SK-N-MC (cell line): Measurements from ENCODE around the gene ZNF787.

Experiments
- DNase-seq: peaks from one replicate; pipeline ENCODE4 v3.0.0-alpha.2; 2011; ENCODE audit warnings: low read depth, low spot score
- H3K27ac ChIP-seq: fragments of 200-600 bp; sonication (generic); 2 replicates; pipeline ENCODE4 v1.5.1; 2016; ENCODE audit warnings: mixed run types
- H3K36me3 ChIP-seq: fragments of 200-600 bp; sonication (generic); 2 replicates; pipeline ENCODE4 v1.6.1; 2017; ENCODE audit warnings: antibody characterized with exemption, low read length, mixed read lengths; ENCODE audit not compliant: insufficient read depth
- H3K4me3 ChIP-seq: fragments of 200-600 bp; sonication (generic); 2 replicates; pipeline ENCODE4 v1.5.1; 2016
- H3K9ac ChIP-seq: fragments of 200-600 bp; sonication (generic); 2 replicates; pipeline ENCODE4 v1.8.0; 2017; ENCODE audit warnings: mixed run types, mixed read lengths; ENCODE audit not compliant: insufficient read length
- H3K9me3 ChIP-seq: fragments of 200-600 bp; sonication (generic); 2 replicates; pipeline ENCODE4 v1.6.1; 2017; ENCODE audit warnings: low read depth, mild to moderate bottlenecking, antibody characterized with exemption, low read length, moderate library complexity, mixed read lengths
- EZH2 ChIP-seq: fragments of 200-600 bp; sonication (generic); IDR thresholded peaks from one replicate; pipeline ENCODE4 v1.6.1; 2017; ENCODE audit warnings: antibody characterized with exemption
- FOXP2 ChIP-seq: optimal IDR thresholded peaks from 2 replicates; pipeline ENCODE3; 2011; ENCODE audit warnings: mild to moderate bottlenecking, moderate library complexity; ENCODE audit not compliant: insufficient read depth; ENCODE audit errors: extremely low read length, control extremely low read depth
- POLR2AphosphoS5 ChIP-seq: IDR thresholded peaks from 2 replicates; pipeline ENCODE4 v1.6.1; 2012; ENCODE audit warnings: mild to moderate bottlenecking, low read depth, low read length, borderline replicate concordance

The ZNF787 gene

DNA sequence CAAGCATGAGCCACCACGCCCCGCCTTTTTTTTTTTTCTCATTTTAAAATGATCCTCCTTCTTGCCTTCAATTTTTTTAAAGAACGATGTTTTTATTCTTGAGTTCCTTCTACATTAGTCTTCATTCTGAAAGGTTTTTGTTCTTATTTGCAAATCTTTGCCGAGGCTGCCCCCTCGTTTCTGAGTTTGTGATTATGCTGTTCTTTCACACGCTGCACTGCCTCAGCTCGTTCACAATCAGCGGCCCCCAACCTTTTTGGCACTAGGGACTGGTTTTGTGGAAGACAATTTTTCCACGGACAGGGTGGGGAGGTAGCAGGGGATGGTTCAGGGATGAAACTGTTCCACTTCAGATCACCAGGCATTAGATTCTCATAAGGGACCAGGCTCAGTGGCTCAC lies 26.6 kb downstream of the ZNF787 start:
- Histone ChIP-seq H3K9me3 (no peaks in the 10 kb centered on the region), H3K9ac (no peak overlapping the region), H3K36me3 (no peaks in the 10 kb centered on the region), H3K27ac (no peak overlapping the region), H3K4me3 (no peak overlapping the region)
- no peak for DNase-seq
- TF ChIP-seq EZH2 (no peak), FOXP2 (no peak), POLR2AphosphoS5 (no peak)

DNA sequence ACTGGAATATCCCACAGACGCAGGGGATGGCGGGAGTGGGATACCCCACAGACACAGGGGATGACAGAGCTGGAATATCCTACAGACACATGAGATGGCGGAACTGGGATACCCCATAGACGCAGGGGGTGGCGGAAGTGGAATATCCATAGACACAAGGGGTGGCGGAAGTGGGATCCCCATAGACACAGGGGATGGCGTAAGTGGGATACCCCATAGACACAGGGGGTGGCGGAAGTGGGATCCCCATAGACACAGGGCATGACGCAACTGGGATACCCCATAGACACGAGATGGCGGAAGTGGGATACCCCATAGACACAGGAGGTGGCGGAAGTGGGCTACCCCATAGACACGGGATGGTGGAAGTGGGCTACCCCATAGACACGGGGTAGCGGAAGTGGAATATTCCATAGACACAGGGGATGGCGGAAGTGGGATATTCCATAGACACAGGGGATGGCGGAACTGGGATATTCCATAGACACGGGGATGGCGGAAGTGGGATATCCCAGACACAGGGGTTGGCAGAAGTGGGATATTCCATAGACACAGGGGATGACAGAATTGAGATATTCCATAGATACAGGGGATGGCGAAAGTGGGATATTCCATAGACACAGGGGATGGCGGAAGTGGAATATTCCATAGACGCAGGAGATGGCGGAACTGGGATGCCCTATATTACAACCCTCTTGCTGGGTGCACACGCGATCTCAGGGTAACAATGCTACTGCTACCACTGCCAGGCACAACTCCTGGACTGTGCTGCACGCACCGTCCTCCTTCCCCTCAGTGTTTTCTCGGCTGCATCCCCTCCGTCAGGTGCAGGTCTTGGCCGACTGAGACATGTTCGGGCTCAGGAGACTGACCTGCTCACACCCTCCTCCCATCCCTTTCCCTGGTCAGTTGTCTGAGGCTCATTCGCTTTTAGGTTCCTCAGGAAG lies 28.1 kb downstream of the ZNF787 start:
- no peak for DNase-seq
- Histone ChIP-seq H3K9ac (no peak overlapping the region), H3K27ac (no peak overlapping the region), H3K9me3 (no peaks in the 10 kb centered on the region), H3K4me3 (no peak overlapping the region), H3K36me3 (no peaks in the 10 kb centered on the region)
- TF ChIP-seq EZH2 (no peak), POLR2AphosphoS5 (no peak), FOXP2 (no peak)

DNA sequence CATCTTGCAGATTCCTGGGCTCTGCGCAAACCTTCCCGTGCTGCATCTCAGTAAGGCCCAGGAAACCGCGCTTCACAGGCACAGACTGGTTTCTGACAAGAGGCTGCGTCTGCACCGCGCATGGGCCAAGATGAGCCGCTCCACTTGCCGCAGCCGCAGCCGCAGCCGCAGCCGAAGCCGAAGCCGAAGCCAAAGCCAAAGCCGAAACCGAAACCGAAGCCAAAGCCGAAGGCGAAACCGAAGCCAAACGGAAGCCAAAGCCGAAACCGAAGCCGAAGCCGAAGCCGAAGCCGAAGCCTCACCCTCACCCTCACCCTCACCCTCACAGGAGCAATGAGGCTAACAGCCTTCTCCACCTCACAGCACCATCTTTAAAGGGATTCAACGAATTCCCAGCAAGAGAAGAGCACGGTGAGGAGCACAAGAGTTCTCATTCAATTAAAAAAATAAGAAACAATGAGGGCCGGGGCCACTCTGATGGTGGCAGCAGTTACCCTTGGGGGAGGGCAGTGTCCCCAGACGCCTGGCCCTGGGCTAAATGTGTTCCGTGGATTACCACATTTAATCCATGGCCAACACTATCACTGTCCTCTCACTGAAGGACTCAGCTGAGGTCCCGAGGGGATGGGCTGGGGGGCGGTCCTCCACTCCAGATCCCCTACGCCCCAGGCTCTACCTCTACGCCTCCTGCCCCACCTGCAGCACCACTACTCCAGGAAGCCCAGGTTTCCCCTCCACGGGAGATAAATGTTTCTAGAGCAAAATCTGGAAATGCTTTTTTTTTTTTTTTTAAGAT lies 29.1 kb downstream of the ZNF787 start:
- TF ChIP-seq POLR2AphosphoS5, result no peak
- TF ChIP-seq EZH2, result no peak
- TF ChIP-seq FOXP2, result no peak
- H3K27ac ChIP-seq, result no peak overlapping the region
- no peaks in the 10 kb centered on the region for H3K9me3 ChIP-seq
- no peak overlapping the region for H3K4me3 ChIP-seq
- DNase-seq, result no peak
- H3K9ac ChIP-seq, result no peak overlapping the region
- no peaks in the 10 kb centered on the region for H3K36me3 ChIP-seq

DNA sequence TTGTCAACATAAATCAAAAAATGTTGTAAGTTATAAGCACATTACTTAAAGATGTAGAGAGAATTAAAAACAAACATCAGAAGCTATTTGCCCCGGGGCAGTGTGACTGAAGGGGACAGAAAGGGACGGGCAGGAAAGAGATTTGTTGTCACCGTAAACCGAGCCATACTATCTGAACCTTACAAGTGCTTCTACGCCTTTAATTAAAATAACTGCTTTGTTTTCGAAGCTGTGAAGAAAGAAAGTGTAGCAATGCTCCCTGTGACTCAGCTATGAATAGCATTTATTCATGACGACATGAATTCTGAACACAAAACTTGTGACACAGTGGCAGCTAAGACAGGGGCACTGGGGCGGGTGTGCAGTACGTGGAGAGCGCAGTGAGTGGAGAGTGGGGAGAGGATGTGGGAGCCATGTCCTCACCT lies 30.0 kb downstream of the ZNF787 start:
- Histone ChIP-seq H3K36me3 (no peaks in the 10 kb centered on the region), H3K27ac (peak overlapping the region; percentile 45), H3K4me3 (no peak overlapping the region), H3K9me3 (no peaks in the 10 kb centered on the region), H3K9ac (no peak overlapping the region)
- TF ChIP-seq FOXP2 (no peak), POLR2AphosphoS5 (no peak), EZH2 (no peak)
- no peak for DNase-seq

DNA sequence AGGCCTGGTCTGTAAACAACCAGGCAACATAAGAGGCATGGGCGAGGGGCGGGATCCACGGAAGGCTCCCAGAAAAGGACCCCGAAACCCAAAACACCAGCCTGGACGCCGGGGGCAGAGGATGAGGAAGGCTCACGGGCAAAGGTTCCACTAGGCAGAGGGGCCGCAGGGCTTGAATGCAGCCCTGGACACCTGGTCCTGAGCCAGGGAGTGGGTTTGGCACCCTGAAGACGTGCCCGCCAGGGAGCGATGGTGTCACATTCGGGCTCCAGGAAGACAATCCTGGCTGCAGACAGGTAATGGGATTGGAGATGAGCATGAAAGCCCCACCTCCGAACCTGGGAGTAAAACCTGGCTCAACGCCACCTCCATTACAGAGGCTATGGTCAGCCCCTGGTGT lies 31.8 kb downstream of the ZNF787 start:
- Histone ChIP-seq H3K9me3 (no peaks in the 10 kb centered on the region), H3K36me3 (no peaks in the 10 kb centered on the region), H3K4me3 (no peak overlapping the region), H3K27ac (no peak overlapping the region), H3K9ac (no peak overlapping the region)
- TF ChIP-seq POLR2AphosphoS5 (no peak), EZH2 (no peak), FOXP2 (no peak)
- DNase-seq, result no peak

DNA sequence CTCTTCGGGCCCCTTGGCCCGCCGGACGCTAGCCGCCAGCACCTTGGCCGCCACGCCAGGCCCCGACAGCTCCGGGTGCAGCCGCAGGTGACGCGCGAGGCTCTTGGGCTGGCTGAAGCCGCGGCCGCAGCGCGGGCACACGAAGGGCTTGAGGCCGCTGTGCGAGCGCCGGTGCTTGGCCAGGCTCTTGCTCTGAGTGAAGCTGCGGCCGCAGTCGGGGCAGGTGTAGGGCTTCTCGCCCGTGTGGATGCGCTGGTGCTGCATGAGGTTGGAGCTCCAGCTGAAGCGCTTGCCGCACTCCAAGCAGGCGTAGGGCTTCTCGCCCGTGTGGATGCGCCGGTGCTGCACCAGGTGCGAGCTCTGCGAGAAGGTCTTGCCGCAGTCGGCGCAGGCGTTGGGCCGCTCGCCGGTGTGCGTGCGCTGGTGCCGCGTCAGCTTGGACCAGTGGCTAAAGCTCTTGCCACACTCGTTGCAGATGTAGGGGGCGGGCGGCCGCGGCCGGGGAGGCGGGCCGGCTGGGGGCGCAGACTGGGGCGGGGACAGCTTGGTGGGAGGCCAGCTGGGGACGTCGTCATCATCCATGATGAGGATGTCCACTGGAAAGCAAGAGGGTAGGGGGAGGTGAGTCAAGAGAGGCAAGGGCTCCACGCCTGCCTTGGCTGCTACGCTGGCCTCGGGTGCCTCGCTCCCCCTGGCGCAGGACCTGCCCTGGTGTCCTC lies 32.4 kb downstream of the ZNF787 start:
- no peak overlapping the region for H3K9ac ChIP-seq
- H3K9me3 ChIP-seq, result no peaks in the 10 kb centered on the region
- TF ChIP-seq POLR2AphosphoS5 (no peak), EZH2 (no peak), FOXP2 (no peak)
- no peaks in the 10 kb centered on the region for H3K36me3 ChIP-seq
- no peak overlapping the region for H3K4me3 ChIP-seq
- no peak overlapping the region for H3K27ac ChIP-seq
- no peak for DNase-seq

DNA sequence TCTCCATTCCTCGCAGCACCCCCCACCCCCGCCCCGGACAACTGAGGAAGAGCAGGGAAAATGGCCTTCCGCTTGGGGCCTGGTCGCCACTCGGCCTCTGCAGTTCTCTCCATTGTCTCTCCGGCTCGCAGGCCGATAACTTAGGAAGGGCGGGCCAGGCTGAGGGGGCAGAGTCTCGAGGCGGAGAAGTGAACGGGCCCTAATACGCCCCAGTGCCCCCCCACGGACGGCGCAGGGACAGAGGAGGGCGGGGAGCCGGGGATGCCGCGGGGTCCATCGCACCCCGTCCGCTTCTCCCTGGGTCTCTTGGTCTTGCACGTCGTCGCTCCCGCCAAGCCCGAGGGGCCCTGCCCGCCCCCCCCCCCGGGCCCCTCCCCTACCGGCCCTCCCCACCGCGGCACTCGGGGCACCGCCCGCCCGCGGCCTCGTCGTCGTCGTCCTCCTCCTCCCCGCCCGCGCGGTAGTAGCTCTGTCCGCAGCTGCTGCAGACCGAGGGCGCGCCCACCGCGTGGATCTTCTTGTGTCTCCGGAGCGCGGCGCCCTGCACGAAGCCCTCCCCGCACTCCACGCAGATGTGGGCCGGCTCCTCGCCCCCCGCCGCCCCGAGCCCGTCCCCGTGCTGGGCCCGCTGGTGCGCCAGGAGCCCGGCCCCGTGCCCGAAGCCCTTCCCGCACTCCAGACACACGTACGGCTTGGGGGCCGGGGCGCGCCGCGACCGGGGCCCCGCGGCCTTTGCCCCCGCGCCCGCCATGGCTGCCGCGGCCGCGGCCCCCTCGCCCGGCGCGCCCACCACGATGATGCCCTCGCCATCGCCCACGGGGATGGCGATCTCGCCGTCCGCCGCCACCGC lies 33.2 kb downstream of the ZNF787 start:
- Histone ChIP-seq H3K36me3 (no peaks in the 10 kb centered on the region), H3K4me3 (no peak overlapping the region), H3K9me3 (no peaks in the 10 kb centered on the region), H3K9ac (no peak overlapping the region), H3K27ac (no peak overlapping the region)
- DNase-seq, result no peak
- TF ChIP-seq FOXP2, result no peak
- no peak for TF ChIP-seq POLR2AphosphoS5
- TF ChIP-seq EZH2, result no peak

DNA sequence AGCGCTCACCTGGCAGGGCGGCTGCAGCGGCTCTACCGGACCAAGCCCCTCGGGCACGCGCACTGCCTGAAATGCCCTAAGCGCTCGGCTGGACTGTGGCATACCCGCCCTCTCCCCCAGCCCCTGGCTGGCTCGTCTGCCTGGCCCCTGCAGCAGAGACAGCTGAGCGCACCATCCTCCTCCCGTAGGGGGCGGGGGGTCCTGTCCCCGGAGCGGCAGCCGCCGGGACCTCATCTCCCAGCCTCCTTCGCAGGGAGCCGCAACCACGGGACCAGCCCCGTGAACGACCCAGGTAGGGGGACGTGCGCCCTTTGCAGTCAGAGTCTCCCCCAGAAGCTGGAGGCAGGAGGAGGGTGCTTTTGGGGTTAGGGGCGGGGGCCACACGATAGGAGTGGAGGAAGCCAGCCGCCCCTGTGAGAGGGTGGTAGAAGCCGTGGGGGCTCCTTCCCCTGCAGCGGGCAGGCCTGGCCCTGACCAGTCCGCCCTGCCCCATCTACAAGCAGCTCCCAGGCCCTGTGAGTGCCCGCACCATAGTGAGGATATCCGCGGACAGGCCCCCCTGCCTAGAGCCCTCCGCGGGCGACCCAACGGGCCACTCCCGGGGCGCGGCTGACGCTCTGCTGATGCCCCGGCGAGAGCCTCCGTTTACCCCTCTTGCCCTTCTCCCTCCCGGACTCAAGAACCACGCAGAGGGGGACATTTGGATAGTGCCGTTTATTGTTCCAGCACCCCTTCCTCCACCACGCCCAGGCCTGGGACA lies 34.2 kb downstream of the ZNF787 start:
- Histone ChIP-seq H3K9ac (no peak overlapping the region), H3K9me3 (no peaks in the 10 kb centered on the region), H3K36me3 (no peaks in the 10 kb centered on the region), H3K27ac (no peak overlapping the region), H3K4me3 (no peak overlapping the region)
- no peak for TF ChIP-seq FOXP2
- no peak for DNase-seq
